ENCODE results near the gene RMP24.
"Not testable (repeated sequence)": the region's sequence is repeated elsewhere in the genome, so short reads cannot be mapped to it uniquely, and the experiment has no call there.

RMP24 gene

DNA sequence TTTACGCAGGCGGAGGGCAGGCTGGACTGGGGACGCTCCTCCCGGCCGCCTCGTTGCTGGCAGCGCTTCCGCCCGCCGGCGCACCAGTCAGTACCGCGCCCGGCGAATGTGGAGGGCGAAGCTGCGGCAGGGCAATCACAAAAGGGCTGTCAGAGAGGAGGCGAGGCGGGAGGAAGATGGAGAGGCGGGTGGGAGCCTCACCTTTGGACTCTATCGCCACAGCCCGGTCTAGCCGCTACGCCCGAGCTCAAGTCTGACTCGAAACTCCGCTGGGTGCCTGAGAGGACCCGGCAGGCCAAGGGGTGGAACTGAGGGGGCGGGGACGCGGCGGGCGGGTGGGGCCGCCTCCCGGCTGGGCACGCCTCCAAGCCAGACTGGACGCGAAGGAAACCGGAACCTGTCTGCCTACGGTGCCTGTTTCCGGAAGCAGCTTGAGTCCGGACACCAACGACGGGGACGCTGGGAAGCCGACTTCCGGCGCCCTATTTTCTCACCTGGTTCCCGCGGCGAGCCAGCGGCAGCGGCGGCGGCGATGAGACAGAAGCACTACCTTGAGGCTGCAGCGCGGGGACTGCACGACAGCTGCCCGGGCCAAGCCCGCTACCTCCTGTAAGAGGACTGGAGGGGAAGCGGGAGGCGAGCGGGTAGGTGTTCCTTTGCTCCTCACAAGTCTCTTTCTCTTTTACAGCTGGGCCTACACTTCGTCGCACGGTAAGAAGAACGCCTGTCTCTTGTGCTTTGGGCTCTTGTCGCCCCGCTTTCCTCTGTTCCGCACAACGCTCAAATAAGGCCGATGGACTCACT, at the start of gene RMP24:
Gene RMP24, plus strand, starts transcription at position 483 of the 804 bp plus-strand sequence.
- DNase-seq, result peak; percentile 50

GRCh38 chr18:35923939-35924684, 48.4 kb upstream of the RMP24 start:
- no peak for DNase-seq

DNA sequence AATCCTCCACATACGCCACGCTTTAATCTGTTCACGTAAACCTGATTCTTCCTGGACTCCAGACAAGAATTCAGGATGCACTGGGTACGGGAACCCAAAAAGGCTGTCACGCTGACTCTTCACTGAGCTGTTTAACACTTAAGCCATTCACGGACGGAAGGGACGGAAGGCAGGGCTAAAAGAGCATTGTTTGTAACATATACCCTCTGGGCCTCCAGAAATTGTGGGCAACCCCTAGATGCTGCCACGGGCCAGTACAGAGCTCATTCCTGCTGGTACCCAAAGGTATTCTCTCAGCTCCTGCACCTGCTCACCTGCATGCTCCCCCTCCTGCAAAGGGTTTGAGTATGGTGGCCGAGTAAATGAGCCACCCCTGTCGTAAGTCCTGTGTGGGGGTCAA, 45.6 kb upstream of the RMP24 start:
- DNase-seq, result no peak

GRCh38 chr18:35927430-35927829, 45.0 kb upstream of the RMP24 start:
- DNase-seq, result no peak

DNA sequence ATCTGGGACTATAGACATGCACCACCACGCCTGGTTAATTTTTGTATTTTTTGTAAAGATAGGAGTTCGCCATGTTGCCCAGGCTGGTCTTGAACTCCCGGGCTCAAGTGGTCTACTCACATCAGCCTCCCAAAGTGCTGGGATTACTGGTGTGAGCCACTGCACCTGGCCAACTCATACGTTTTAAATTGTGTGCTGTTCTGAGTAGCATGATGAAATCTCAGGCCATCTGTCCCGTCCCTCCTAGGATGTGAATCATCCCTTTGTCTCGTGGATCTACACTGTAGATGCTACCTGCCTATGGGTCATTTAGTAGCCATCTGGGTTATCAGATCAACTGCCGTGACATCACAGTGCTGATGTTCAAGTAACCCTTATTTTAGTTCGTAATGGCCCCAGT, 38.5 kb upstream of the RMP24 start:
- DNase-seq, result no peak

DNA sequence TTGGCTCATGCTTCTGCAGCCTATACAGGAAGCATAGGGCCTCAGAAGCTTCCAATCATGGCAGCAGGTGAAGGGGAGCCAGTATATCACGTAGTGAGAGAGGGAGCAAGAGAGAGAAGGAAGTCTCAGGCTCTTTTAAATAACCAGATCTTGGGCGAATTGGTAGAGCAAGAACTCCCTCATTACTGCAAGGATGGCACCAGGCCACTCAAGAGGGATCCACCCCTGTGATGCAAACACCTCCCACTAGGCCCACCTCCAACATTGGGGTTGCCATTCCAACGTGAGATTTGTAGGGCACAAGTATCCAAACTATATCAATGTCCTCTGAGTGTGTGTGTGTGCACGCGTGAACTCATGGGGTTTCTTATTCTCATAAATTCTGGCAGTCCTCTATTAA, 37.6 kb upstream of the RMP24 start:
- no peak for DNase-seq

DNA sequence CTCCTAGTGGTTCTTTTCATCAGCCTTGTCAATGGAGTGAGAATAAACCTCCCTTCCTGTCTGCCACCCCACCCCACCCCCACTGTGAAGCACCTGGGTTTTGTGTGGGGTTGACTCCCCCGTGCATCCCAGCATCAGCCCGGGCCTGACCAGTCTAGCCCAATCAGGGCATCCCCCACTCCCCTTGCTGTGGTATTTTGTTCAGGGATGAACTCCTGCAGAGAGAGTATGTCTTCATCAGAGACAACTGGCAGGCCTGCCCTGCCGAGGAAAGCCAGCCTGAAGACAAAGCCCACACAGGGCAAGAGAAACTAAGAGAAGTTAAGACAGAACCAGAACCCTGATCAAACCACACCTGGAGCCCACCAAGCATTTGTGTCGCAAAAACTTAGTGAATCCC, 36.7 kb upstream of the RMP24 start:
- DNase-seq, result no peak

- no peak for DNase-seq
These were observed 35.5 kb upstream of the RMP24 start for GRCh38 chr18:35936951-35937350.

GRCh38 chr18:35938158-35938557, 34.3 kb upstream of the RMP24 start:
- no peak for DNase-seq

- no peak for DNase-seq
These were observed 33.9 kb upstream of the RMP24 start for GRCh38 chr18:35938562-35938961.

DNA sequence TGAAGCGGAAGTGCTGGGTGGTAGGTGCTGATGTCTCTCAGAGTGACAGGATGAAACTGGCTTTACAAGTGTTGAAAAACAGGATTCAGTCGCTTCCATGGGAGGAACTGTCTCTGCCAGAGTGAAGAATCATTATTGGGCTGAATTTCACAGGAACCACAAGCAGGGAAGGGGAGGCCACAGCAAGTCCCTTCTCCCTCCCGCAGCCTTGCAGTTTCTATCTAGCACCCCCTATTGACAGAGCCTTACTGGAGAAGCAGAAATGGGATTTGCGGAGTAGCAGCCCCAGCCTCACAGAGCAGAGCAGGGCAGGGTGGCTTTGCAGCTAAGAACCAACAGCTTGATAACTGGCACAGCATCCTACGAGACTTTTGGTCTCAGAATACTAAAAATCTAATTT, 33.3 kb upstream of the RMP24 start:
- no peak for DNase-seq

- DNase-seq, result no peak
These were observed 31.2 kb upstream of the RMP24 start for GRCh38 chr18:35941299-35941698.

DNA sequence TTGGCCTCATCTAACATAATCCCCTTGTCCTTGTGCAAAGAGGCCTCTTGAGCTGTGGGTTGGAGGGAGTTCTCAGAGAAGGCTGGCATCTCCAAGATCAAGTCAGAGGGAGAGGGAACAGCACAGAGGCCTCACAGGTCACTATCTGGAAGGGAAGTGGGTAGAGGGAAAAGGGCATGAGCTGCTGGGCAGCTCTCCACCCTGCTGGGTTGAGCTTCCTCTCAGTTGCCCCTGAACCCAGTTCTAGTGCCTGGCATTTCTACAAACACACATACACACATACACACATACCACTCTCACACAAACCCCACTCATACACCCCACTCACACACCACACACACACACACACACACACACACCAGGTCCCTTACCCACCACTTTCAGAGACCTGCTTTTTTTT, 30.3 kb upstream of the RMP24 start:
- no peak for DNase-seq

- DNase-seq, result no peak
These were observed 29.8 kb upstream of the RMP24 start for GRCh38 chr18:35942661-35943060.

DNA sequence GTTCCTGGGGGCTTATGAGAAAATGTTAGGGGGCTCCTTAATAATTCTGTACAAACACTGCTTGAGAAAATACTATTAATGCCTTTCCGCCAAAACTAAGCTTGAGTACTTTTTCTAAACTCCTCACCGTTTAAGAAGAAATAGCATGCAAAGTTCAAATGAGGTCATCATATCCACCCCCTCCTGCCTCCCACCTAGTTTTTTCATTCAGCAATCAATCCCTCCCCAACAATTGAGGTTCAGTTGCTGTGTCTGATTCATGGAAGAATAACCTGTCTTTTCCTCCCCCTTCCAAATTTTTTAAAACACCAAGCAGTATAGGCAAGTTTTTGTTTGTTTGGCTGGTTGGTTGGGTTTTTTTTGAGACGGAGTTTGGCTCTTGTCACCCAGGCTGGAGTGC, 24.4 kb upstream of the RMP24 start:
- DNase-seq, result no peak

GRCh38 chr18:35949090-35949489, 23.4 kb upstream of the RMP24 start:
- no peak for DNase-seq

GRCh38 chr18:35949903-35950627, 22.4 kb upstream of the RMP24 start:
- no peak for DNase-seq

- no peak for DNase-seq
These were observed 21.9 kb upstream of the RMP24 start for GRCh38 chr18:35950628-35950982.

DNA sequence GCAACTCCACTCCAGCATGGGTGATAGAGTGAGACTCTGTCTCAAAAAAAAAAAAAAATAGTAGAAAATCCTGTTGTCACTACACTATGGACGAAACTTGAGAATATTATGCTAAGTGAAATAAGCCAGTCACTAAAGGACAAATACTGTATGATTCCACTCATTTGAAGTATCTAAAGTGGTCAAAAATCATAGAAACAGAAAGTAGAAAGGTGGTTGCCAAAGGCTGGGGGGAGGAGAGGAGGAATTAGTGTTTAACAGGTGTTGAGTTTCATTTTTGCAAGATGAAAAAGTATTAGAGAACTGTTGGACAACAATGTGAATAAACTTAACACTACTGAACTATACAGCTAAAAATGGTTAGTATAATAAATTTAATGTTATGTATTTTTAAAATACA, 18.8 kb upstream of the RMP24 start:
- DNase-seq, result no peak

DNA sequence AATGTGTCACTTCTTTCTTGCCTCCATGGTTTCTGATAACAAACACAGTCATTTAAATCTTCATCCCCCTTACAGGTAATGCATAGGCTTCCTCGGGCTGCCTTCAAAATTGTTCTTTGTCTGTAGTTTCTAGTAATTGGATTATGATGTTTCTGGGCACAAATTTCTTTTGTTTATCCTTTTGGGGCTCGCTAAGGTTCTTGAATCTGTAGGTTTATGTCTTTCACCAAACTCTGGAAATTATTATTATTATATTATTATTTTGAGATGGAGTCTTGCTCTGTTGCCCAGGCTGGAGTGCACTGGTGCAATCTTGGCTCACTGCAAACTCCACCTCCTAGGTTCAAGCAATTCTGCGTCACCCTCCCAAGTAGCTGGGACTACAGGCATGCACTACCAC, 16.3 kb upstream of the RMP24 start:
- no peak for DNase-seq

DNA sequence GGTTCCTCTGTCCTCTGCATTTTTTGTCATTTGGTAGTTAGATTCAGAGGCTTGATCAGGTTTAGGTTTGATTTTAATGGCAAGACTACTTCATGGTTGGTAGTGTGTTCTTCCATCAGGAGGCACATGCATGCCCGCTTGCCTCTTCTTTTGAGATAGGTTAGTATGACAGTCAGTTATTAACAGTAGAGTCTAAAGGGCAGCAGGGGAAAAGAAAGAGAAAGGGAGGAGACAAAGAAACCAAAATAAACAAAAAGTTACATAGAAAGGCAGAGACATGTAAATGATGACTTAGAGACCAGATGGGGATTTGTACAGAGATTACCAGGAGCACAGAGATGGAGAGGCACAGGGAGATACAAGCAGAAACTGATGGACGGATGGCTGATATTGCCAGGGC, 10.2 kb upstream of the RMP24 start:
- no peak for DNase-seq

GRCh38 chr18:35964319-35964718, 8.2 kb upstream of the RMP24 start:
- DNase-seq, result no peak

GRCh38 chr18:35967866-35968265, 4.6 kb upstream of the RMP24 start:
- not testable (repeated sequence) for DNase-seq
